HepG2 (cell line): ENCODE measurements around the gene SEMA4F. TPM values are rescaled to one million over a fixed set of nuclear protein-coding genes. Genes with fewer than 3 reads are reported as not detected.

ENCODE experiments used
- ATAC-seq: fragments of 200-7000 bp; cut with Tn5 transposase; 3 replicates; pipeline ENCODE4 v1.9.1; 2020; ENCODE audit warnings: mild to moderate bottlenecking, moderate library complexity
- BruUV-seq: library from RNA; stranded (reverse); fragments of 400-500 nt; replicated peaks from 2 replicates; lab custom pipeline; 2021; lab: Mats Ljungman, UMichigan
- CTCF ChIA-PET: fragments of 300-600 bp; formaldehyde crosslinking; extraction: SDS; loops from one replicate; lab custom pipeline; 2021; ENCODE audit warnings: low total read pairs, inconsistent platforms, low intra/inter-chr PET ratio; lab: Yijun Ruan, JAX
- POLR2A ChIA-PET: fragments of 350-600 bp; sonication (Branson Sonifier 250); formaldehyde crosslinking; loops from one replicate; lab custom pipeline; 2020; ENCODE audit warnings: antibody characterized with exemption, inconsistent platforms; lab: Yijun Ruan, JAX
- DNase-seq: peaks from one replicate; pipeline ENCODE4 v3.0.0-alpha.2; 2015; ENCODE audit warnings: low spot score
- FAIRE-seq: peaks from 3 replicates; lab custom pipeline; 2011; peaks lifted over from hg19 to GRCh38; lab: Jason Lieb, UNC
- H2AFZ ChIP-seq: one replicate; pipeline ENCODE4 v1.6.1; 2011; ENCODE audit warnings: low read length, inconsistent platforms
- H3K27ac ChIP-seq: fragments of 300-600 bp; 3 replicates; pipeline ENCODE4 v1.8.0; 2011; ENCODE audit warnings: mixed run types, mild to moderate bottlenecking, mixed read lengths, low read length, inconsistent platforms; ENCODE audit not compliant: insufficient read depth; ENCODE audit errors: extremely low read length
- H3K27me3 ChIP-seq, 2 experiments: fragments of 200-600 bp in 1 of 2; 2 replicates in 1 of 2; 3 replicates in 1 of 2; pipeline versions ENCODE4 v1.6.0 to v1.8.0; 2011; ENCODE audit warnings: low read length in 2 of 2, mild to moderate bottlenecking in 2 of 2, moderate library complexity in 2 of 2, inconsistent platforms in 1 of 2; ENCODE audit not compliant: insufficient read depth in 2 of 2, control insufficient read depth in 1 of 2
- H3K36me3 ChIP-seq, 2 experiments: fragments of 200-600 bp in 1 of 2; replicated peaks in 1 of 2; 2 replicates in 1 of 2; 3 replicates in 1 of 2; pipeline versions ENCODE4 v1.5.1 to v1.8.0; 2011; ENCODE audit warnings: low read length in 2 of 2, inconsistent platforms in 1 of 2; ENCODE audit not compliant: insufficient read depth in 2 of 2, control insufficient read depth in 1 of 2
- H3K4me1 ChIP-seq: 2 replicates; pipeline ENCODE4 v1.5.1; 2012; ENCODE audit warnings: low read length, inconsistent platforms; ENCODE audit not compliant: insufficient read depth
- H3K4me2 ChIP-seq: 2 replicates; pipeline ENCODE4 v1.6.0; 2011; ENCODE audit warnings: low read depth, low read length, inconsistent platforms
- H3K4me3 ChIP-seq, 3 experiments: fragments of 200-600 bp in 1 of 3; sonication (generic), shearing (Covaris generic) in 1 of 3; replicated peaks in 1 of 3; 2 replicates each; pipeline ENCODE4 v1.5.1; 2011 to 2016; ENCODE audit warnings: low read length in 3 of 3, inconsistent platforms in 2 of 3, low read depth in 2 of 3, mild to moderate bottlenecking in 2 of 3, control low read depth in 1 of 3, mixed read lengths in 1 of 3; ENCODE audit not compliant: insufficient read depth in 1 of 3
- H3K79me2 ChIP-seq: one replicate; pipeline ENCODE4 v1.6.1; 2011; ENCODE audit warnings: low read length, inconsistent platforms; ENCODE audit not compliant: insufficient read depth
- H3K9ac ChIP-seq: 2 replicates; pipeline ENCODE4 v1.6.0; 2011; ENCODE audit warnings: mild to moderate bottlenecking, low read depth, low read length, inconsistent platforms; ENCODE audit not compliant: insufficient read depth
- H3K9me3 ChIP-seq: 2 replicates; pipeline ENCODE4 v1.5.1; 2012; ENCODE audit warnings: mild to moderate bottlenecking, low read length
- H4K20me1 ChIP-seq: 2 replicates; pipeline ENCODE4 v1.6.0; 2011; ENCODE audit warnings: inconsistent platforms, mild to moderate bottlenecking, low read length, moderate library complexity; ENCODE audit not compliant: insufficient read depth
- AHDC1 ChIP-seq: sonication (generic); formaldehyde crosslinking; IDR thresholded peaks from 2 replicates; pipeline ENCODE4 v1.5.1; 2020; ENCODE audit warnings: mild to moderate bottlenecking, missing genetic modification reagents, borderline replicate concordance
- ASH2L ChIP-seq: fragments of 300-600, 200-600 bp; sonication (generic); IDR thresholded peaks from 2 replicates; pipeline ENCODE4 v1.7.0; 2017; ENCODE audit warnings: low read depth, mild to moderate bottlenecking, moderate library complexity, mixed read lengths, low read length; ENCODE audit not compliant: insufficient read length
- CEBPG ChIP-seq: IDR thresholded peaks from 2 replicates; pipeline ENCODE4 v1.6.1; 2016
- EHMT2 ChIP-seq: fragments of 200-600 bp; sonication (generic); IDR thresholded peaks from 2 replicates; pipeline ENCODE4 v1.7.0; 2017; ENCODE audit warnings: antibody characterized with exemption, low read depth, low read length, borderline replicate concordance
- ETV5 ChIP-seq: IDR thresholded peaks from 2 replicates; pipeline ENCODE4 v1.6.1; 2018; ENCODE audit warnings: missing biosample characterization, missing genetic modification reagents, inconsistent platforms, borderline replicate concordance
- FOSL1 ChIP-seq: sonication (generic); formaldehyde crosslinking; IDR thresholded peaks from 2 replicates; pipeline ENCODE4 v1.9.0; 2021; ENCODE audit warnings: missing genetic modification reagents, borderline replicate concordance
- GATAD2A ChIP-seq: IDR thresholded peaks from 2 replicates; pipeline ENCODE4 v1.6.1; 2016
- ISX ChIP-seq: sonication (generic); formaldehyde crosslinking; conservative IDR thresholded peaks from 2 replicates; pipeline ENCODE4 v1.5.0; 2020; ENCODE audit warnings: missing genetic modification reagents
- KLF9 ChIP-seq: IDR thresholded peaks from 2 replicates; pipeline ENCODE4 v1.6.1; 2016; ENCODE audit warnings: low read depth
- NR2F6 ChIP-seq, 2 experiments: IDR thresholded peaks; 2 replicates each; pipeline ENCODE4 v1.6.1; 2016; ENCODE audit warnings: antibody characterized with exemption in 1 of 2, mild to moderate bottlenecking in 1 of 2
- RARA ChIP-seq: IDR thresholded peaks from 2 replicates; pipeline ENCODE4 v1.6.1; 2016; ENCODE audit warnings: missing genetic modification reagents, missing compliant biosample characterization
- RXRB ChIP-seq: IDR thresholded peaks from 2 replicates; pipeline ENCODE4 v1.6.1; 2016; ENCODE audit warnings: borderline replicate concordance, missing genetic modification reagents, missing compliant biosample characterization
- SAP130 ChIP-seq: IDR thresholded peaks from 2 replicates; pipeline ENCODE4 v1.6.1; 2016; ENCODE audit warnings: low read depth
- SOX5 ChIP-seq: IDR thresholded peaks from 2 replicates; pipeline ENCODE4 v1.6.1; 2016; ENCODE audit warnings: borderline replicate concordance
- TEAD3 ChIP-seq: optimal IDR thresholded peaks from 2 replicates; pipeline ENCODE3; 2016; ENCODE audit warnings: borderline replicate concordance
- ZBTB3 ChIP-seq: sonication (generic); formaldehyde crosslinking; IDR thresholded peaks from 2 replicates; pipeline ENCODE4 v1.4.0; 2020; ENCODE audit warnings: low read depth, mild to moderate bottlenecking, moderate library complexity, missing genetic modification reagents, borderline replicate concordance
- ZFP82 ChIP-seq: sonication (generic); formaldehyde crosslinking; IDR thresholded peaks from 2 replicates; pipeline ENCODE4 v1.5.1; 2020; ENCODE audit warnings: mild to moderate bottlenecking, missing genetic modification reagents, borderline replicate concordance
- ZNF251 ChIP-seq: sonication (generic); formaldehyde crosslinking; IDR thresholded peaks from 2 replicates; pipeline ENCODE4 v1.9.0; 2021; ENCODE audit warnings: mild to moderate bottlenecking, missing genetic modification reagents
- ZNF552 ChIP-seq: sonication (generic); formaldehyde crosslinking; IDR thresholded peaks from 2 replicates; pipeline ENCODE4 v1.9.0; 2022; ENCODE audit warnings: missing genetic modification reagents, mild to moderate bottlenecking, borderline replicate concordance
- ZNF614 ChIP-seq: IDR thresholded peaks from 2 replicates; pipeline ENCODE4 v1.6.1; 2018; ENCODE audit warnings: missing biosample characterization, missing genetic modification reagents, inconsistent platforms, borderline replicate concordance
- ZNF740 ChIP-seq: sonication (generic); formaldehyde crosslinking; IDR thresholded peaks from 2 replicates; pipeline ENCODE4 v1.4.0; 2020; ENCODE audit warnings: missing genetic modification reagents
- WGBS: methylation state at CpG from one replicate; pipeline ENCODE4 v1.1.6; 2017; ENCODE audit warnings: low lambda C conversion rate; 5-methylcytosine and 5-hydroxymethylcytosine counted together
- in situ Hi-C: cut with HindIII; loops from 2 replicates; pipeline ENCODE4 v1.10.0; 2017; ENCODE audit warnings: low pct_unique_long_range_greater_than_20kb; ENCODE audit not compliant: extremely low pct_ligation_motif_present
- intact Hi-C: fragments of 100-400 bp; cut with micrococcal nuclease; formaldehyde crosslinking; loops from one replicate; pipeline ENCODE4 v1.10.0; 2022; ENCODE audit not compliant: unreplicated experiment
- polyA plus RNA-seq, 8 experiments: library from polyadenylated mRNA; depleted of rRNA in 3 of 8; stranded (reverse) in 7 of 8; unstranded in 1 of 8; fragments of >200 nt; fragmentation: Illumina TruSeq in 4 of 8; extraction: Trizol in 4 of 8; gene quantifications; 2 replicates each; pipeline versions ENCODE4 v1.2.1 to v1.2.3, GENCODE V29; 2011 to 2016; ENCODE audit warnings: low read depth in 4 of 8, missing spikeins in 1 of 8, mixed read lengths in 1 of 8; ENCODE audit not compliant: insufficient read depth in 1 of 8
- total RNA-seq, 5 experiments: library from RNA; depleted of rRNA; stranded (reverse); fragments of >200 nt; fragmentation: Illumina TruSeq; extraction: Trizol; gene quantifications; 2 replicates each; pipeline ENCODE4 v1.2.3, GENCODE V29; 2016; ENCODE audit warnings: low read depth in 1 of 5

Gene SEMA4F
- total and polyA plus RNA-seq, 2 of the 13 experiments (the other 11 are each of a cell fraction or from before 2014, with no cell fraction given): 7.1 to 10.3 TPM

- Histone ChIP-seq H3K9ac (no peak overlapping the region), H3K79me2 (no peaks in the 10 kb centered on the region), H4K20me1 (no peaks in the 10 kb centered on the region), H3K27ac (no peak overlapping the region), H3K4me1 (peaks cover 47% of the 10 kb centered on the region), H3K36me3 (no peaks in the 10 kb centered on the region), H3K4me2 (peak overlapping the region; percentile 68), H2AFZ (no peak overlapping the region), H3K27me3 (peaks cover 0 to 41% of the 10 kb centered on the region in 2 experiments; a peak in 4 of 5 replicates), H3K9me3 (no peaks in the 10 kb centered on the region), H3K4me3 (0 out of 6 replicates have a peak overlapping the region, but pooled peaks of 1 of the 3 experiments have one; percentile 34)
- no peak for FAIRE-seq
- ChIA-PET CTCF (no interaction called here), POLR2A (no interaction called here)
- 6% methylated on average over 2 of the region's 2 CpGs for WGBS
- no TSS peak for BruUV-seq
- ATAC-seq: no peak
- intact Hi-C loops: loop anchor here (5.0 kb wide), 1 partner anchor 93 kb away; no protein-coding TSS in a partner anchor
- peak; percentile 47 for DNase-seq
- in situ Hi-C loops: loop anchor here (5.0 kb wide), 1 partner anchor 158 kb away; no protein-coding TSS in a partner anchor
- no peak for TF ChIP-seq ZNF552 (CRISPR knock-in tag)
- peak; percentile 24; the same call in 1 of the 2 replicates for TF ChIP-seq ETV5 (CRISPR knock-in tag)
- no peak for TF ChIP-seq ASH2L
- TF ChIP-seq GATAD2A (CRISPR knock-in tag): peak; percentile 29; the same call in 1 of the 2 replicates
- TF ChIP-seq ZNF740: no peak
- peak; percentile 26; the same call in 1 of the 2 replicates for TF ChIP-seq RXRB (CRISPR knock-in tag)
- TF ChIP-seq NR2F6 (IDR thresholded peaks at IDR 0.05): no peak; the same call in 1 of the 2 replicates
- 0 out of 2 replicates have a peak, but pooled peaks have one; percentile 16 for TF ChIP-seq NR2F6 (CRISPR knock-in tag; IDR thresholded peaks at IDR 0.05)
- peak; percentile 69 for TF ChIP-seq RARA (CRISPR knock-in tag)
- no peak for TF ChIP-seq CEBPG (CRISPR knock-in tag)
- TF ChIP-seq ZBTB3 (CRISPR knock-in tag): no peak
- peak; percentile 28; the same call in 1 of the 2 replicates for TF ChIP-seq SOX5 (CRISPR knock-in tag)
- peak; percentile 32 for TF ChIP-seq TEAD3 (CRISPR knock-in tag)
- no peak for TF ChIP-seq FOSL1 (CRISPR knock-in tag)
- peak; percentile 35; the same call in 1 of the 2 replicates for TF ChIP-seq SAP130 (CRISPR knock-in tag)
- TF ChIP-seq EHMT2: no peak
- TF ChIP-seq ZFP82 (CRISPR knock-in tag): no peak
- TF ChIP-seq KLF9: no peak
- TF ChIP-seq ZNF251 (CRISPR knock-in tag): no peak
- no peak for TF ChIP-seq ISX (CRISPR knock-in tag)
- peak; percentile 22; the same call in 1 of the 2 replicates for TF ChIP-seq AHDC1 (CRISPR knock-in tag)
- TF ChIP-seq ZNF614 (CRISPR knock-in tag): no peak
These were observed 65.0 kb downstream of the SEMA4F start for GRCh38 chr2:74719066-74719465.
